ENCODE results near the gene OR2A25.

OR2A25 gene

GRCh38 chr7:144074374-144074773 lies 4.8 kb downstream of the OR2A25 start:
- no peak for DNase-seq (ENCODE audit: low spot score)

DNA sequence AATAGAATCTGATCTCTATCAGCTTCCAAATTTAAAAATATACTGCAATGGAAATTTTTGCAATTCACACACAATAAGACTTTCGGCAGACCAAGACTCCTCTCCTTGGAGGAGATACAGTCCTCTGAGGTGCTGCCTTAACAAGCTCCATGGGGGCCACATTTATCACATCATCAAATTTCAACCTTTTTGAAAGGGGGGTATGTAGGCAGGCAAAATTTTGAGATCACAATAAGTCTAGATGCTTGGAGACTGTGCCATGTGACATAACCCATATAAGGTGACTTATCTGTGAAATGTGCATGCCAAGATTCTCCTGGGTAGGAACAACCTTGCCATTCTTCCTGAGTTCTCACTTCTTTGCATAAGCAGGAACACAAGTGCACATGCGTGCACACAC lies 16.4 kb downstream of the OR2A25 start, which contains the start of gene OR2A12:
Gene OR2A12, plus strand, starts transcription at position 301 of the 400 bp plus-strand sequence. CDS start 8,830 bp downstream, outside the sequence.
- no peak for DNase-seq (ENCODE audit: low spot score)

GRCh38 chr7:144086730-144087129 lies 17.1 kb downstream of the OR2A25 start:
- no peak for DNase-seq (ENCODE audit: low spot score)

- DNase-seq (ENCODE audit: low spot score) = no peak
Observed at GRCh38 chr7:144087230-144087629, 17.6 kb downstream of the OR2A25 start.

GRCh38 chr7:144090667-144091066 lies 21.1 kb downstream of the OR2A25 start:
- no peak for DNase-seq (ENCODE audit: low spot score)

- no peak for DNase-seq (ENCODE audit: low spot score)
Observed at GRCh38 chr7:144098776-144099175, 29.2 kb downstream of the OR2A25 start.

GRCh38 chr7:144100607-144101006 lies 31.0 kb downstream of the OR2A25 start:
- DNase-seq (ENCODE audit: low spot score) = no peak

DNA sequence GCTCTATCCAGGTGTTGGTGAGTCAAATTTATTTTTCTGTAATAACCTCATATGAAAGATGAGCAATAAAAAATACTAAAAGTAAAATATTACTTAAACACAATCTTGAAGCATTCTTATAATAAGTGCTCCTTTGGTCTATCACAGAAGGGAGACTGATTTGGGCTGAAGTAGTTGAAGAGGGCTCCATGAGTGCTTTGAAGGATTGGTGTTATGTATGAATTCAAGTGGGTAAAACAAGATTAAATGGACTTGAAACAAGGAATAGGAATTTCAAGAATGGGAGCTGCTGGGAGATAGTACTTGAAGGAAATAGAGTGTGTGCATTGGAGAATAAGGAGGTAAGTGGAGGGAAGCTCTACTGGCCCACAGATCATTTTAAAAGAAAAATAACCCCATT lies 32.4 kb downstream of the OR2A25 start:
- no peak for DNase-seq (ENCODE audit: low spot score)

GRCh38 chr7:144105211-144105610 lies 35.6 kb downstream of the OR2A25 start:
- no peak for DNase-seq (ENCODE audit: low spot score)

DNA sequence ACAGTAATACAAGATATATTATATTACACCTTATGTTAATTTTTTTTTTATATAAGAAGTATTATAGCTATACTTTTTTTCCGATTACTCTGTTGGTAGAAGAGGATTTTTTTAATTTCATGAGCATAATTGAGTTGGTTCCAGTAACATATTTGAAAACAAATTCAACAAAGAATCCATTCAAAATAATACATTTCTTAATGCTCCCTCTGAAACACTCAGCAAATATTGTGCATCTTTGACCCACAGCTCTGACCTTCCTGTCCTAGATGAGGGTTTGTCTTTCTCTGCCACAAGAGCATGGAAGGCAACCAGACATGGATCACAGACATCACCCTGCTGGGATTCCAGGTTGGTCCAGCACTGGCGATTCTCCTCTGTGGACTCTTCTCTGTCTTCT lies 39.7 kb downstream of the OR2A25 start, which contains the start of gene OR2A2:
Gene OR2A2, plus strand, starts transcription at position 301 of the 400 bp plus-strand sequence. Its CDS starts 0 bp downstream, at position 301.
- DNase-seq (ENCODE audit: low spot score) = no peak

DNA sequence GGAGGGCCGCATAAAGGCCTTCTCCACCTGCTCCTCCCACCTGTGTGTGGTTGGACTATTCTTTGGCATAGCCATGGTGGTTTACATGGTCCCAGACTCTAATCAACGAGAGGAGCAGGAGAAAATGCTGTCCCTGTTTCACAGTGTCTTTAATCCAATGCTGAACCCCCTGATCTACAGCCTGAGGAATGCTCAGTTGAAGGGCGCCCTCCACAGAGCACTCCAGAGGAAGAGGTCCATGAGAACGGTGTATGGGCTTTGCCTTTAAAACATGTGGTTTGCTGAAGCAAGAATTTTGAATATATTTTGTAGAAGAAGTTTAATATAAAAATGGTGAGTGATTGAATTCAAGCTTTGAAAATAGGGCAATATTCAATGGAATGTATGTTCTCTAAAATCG lies 40.7 kb downstream of the OR2A25 start:
- DNase-seq (ENCODE audit: low spot score) = no peak

- no peak for DNase-seq (ENCODE audit: low spot score)
Observed at GRCh38 chr7:144113651-144114050, 44.0 kb downstream of the OR2A25 start.

- DNase-seq (ENCODE audit: low spot score) = no peak
Observed at GRCh38 chr7:144118341-144118740, 48.7 kb downstream of the OR2A25 start.

DNA sequence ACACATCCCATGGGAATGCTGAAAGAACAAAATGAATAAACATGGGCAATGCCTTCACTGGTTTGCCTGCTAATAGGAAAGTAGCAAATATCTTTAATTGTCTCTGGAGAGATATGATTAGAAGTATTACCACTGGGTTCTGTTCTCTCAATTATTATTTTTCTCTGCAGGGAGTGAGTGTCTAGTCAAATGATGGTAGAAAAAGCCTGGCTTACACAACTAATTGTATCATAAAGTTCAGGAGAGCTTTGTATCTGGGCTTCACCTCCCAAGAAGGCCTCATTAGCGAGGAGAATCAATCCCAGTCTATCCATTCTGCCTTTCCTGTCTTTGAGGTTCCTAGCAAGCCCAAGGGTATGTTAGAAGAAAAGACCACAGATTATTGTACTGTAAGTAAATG lies 53.3 kb downstream of the OR2A25 start, which contains the start of gene OR2A14:
Gene OR2A14, plus strand, starts transcription at position 301 of the 400 bp plus-strand sequence. CDS start 5,937 bp downstream, outside the sequence.
- DNase-seq (ENCODE audit: low spot score) = no peak

Data from COLO829 (cell line).